Islet precursor cell (in vitro differentiated cells): Measurements from ENCODE around the gene MICU2.
"Not testable (repeated sequence)": the region's sequence is repeated elsewhere in the genome, so short reads cannot be mapped to it uniquely, and the experiment has no call there.

Source experiments
- DNase-seq: peaks from one replicate; pipeline ENCODE4 v3.0.0-alpha.2; 2018

The MICU2 gene

GRCh38 chr13:21594715-21595545, 9.0 kb downstream of the MICU2 start:
- no peak for DNase-seq

GRCh38 chr13:21590665-21591456, 13.1 kb downstream of the MICU2 start:
- not testable (repeated sequence) for DNase-seq

GRCh38 chr13:21590231-21590630, 13.7 kb downstream of the MICU2 start:
- DNase-seq: no peak

GRCh38 chr13:21589510-21589909, 14.5 kb downstream of the MICU2 start:
- DNase-seq: not testable (repeated sequence)

GRCh38 chr13:21588411-21588810, 15.6 kb downstream of the MICU2 start:
- DNase-seq: not testable (repeated sequence)

- DNase-seq: no peak
Observed at GRCh38 chr13:21584973-21585592, 18.9 kb downstream of the MICU2 start.

- DNase-seq: peak; percentile 83
Observed at GRCh38 chr13:21583478-21583877, 20.5 kb downstream of the MICU2 start.

GRCh38 chr13:21580736-21581135, 23.2 kb downstream of the MICU2 start:
- DNase-seq: no peak

- DNase-seq: no peak
Observed at GRCh38 chr13:21579754-21580316, 24.1 kb downstream of the MICU2 start.

GRCh38 chr13:21578748-21579147, 25.2 kb downstream of the MICU2 start:
- DNase-seq: no peak

GRCh38 chr13:21576426-21576825, 27.5 kb downstream of the MICU2 start:
- no peak for DNase-seq

GRCh38 chr13:21573920-21574712, 29.9 kb downstream of the MICU2 start:
- DNase-seq: peak; percentile 64

- no peak for DNase-seq
Observed at GRCh38 chr13:21569686-21570085, 34.3 kb downstream of the MICU2 start.

GRCh38 chr13:21568854-21569253, 35.1 kb downstream of the MICU2 start:
- DNase-seq: no peak

- DNase-seq: no peak
Observed at GRCh38 chr13:21567714-21568113, 36.3 kb downstream of the MICU2 start.

- no peak for DNase-seq
Observed at GRCh38 chr13:21557995-21558394, 46.0 kb downstream of the MICU2 start.

GRCh38 chr13:21556051-21556450, 47.9 kb downstream of the MICU2 start:
- no peak for DNase-seq

- not testable (repeated sequence) for DNase-seq
Observed at GRCh38 chr13:21553261-21553660, 50.7 kb downstream of the MICU2 start.

- DNase-seq: no peak
Observed at GRCh38 chr13:21550918-21551317, 53.1 kb downstream of the MICU2 start.

GRCh38 chr13:21549633-21550032, 54.3 kb downstream of the MICU2 start:
- no peak for DNase-seq

- no peak for DNase-seq
Observed at GRCh38 chr13:21548577-21548976, 55.4 kb downstream of the MICU2 start.

- no peak for DNase-seq
Observed at GRCh38 chr13:21546372-21546771, 57.6 kb downstream of the MICU2 start.
